DOHH2 (cell line): ENCODE measurements around the gene FBXO2.

Source experiments
- CTCF ChIP-seq: fragments of 200-600 bp; sonication (generic); IDR thresholded peaks from one replicate; pipeline ENCODE4 v1.5.1; 2014; ENCODE audit warnings: antibody characterized with exemption, mild to moderate bottlenecking, low read depth, low read length; ENCODE audit not compliant: poor library complexity, severe bottlenecking
- EZH2phosphoT487 ChIP-seq: fragments of 200-600 bp; sonication (generic); IDR thresholded peaks from 2 replicates; pipeline ENCODE4 v1.6.1; 2017; ENCODE audit warnings: borderline replicate concordance, mild to moderate bottlenecking, antibody characterized with exemption, low read length, moderate library complexity, mixed read lengths

GRCh38 chr1:11682287-11682771 is 28.1 kb upstream of the FBXO2 start:
- TF ChIP-seq CTCF (no peak), EZH2phosphoT487 (no peak)
